Erythroblast (primary cell): Measurements from ENCODE around the gene SNRNP35.
"Not testable (repeated sequence)": the region's sequence is repeated elsewhere in the genome, so short reads cannot be mapped to it uniquely, and the experiment has no call there.

ENCODE experiments used
- DNase-seq, 2 experiments: peaks; one replicate each; lab custom pipeline; 2025; lab: John Stamatoyannopoulos, UW
- GATA1 ChIP-seq: IDR thresholded peaks from 2 replicates; pipeline ENCODE4 v1.6.1; 2011; ENCODE audit warnings: low read depth, mild to moderate bottlenecking, control low read depth, low read length, moderate library complexity
- POLR2A ChIP-seq: IDR thresholded peaks from 2 replicates; pipeline ENCODE4 v1.6.1; 2011; ENCODE audit warnings: mild to moderate bottlenecking, low read length

SNRNP35 gene

GRCh38 chr12:123513805-123514204 is 55.9 kb downstream of the SNRNP35 start:
- DNase-seq = peak; percentile 9 to 16
- TF ChIP-seq POLR2A = no peak
- TF ChIP-seq GATA1 = no peak

GRCh38 chr12:123514582-123515221 is 56.8 kb downstream of the SNRNP35 start:
- not testable (repeated sequence) for DNase-seq

- no peak for DNase-seq
- TF ChIP-seq POLR2A (no peak), GATA1 (no peak)
These were observed 58.4 kb downstream of the SNRNP35 start for GRCh38 chr12:123516216-123516780.
